ENCODE results near the gene RCN2. TPM values are rescaled to one million over a fixed set of nuclear protein-coding genes. Genes with fewer than 3 reads are reported as not detected.

RCN2 gene
- total RNA-seq, 4 donors from 2014 or later = 38.8 to 56.1 (median 50.2) TPM

DNA sequence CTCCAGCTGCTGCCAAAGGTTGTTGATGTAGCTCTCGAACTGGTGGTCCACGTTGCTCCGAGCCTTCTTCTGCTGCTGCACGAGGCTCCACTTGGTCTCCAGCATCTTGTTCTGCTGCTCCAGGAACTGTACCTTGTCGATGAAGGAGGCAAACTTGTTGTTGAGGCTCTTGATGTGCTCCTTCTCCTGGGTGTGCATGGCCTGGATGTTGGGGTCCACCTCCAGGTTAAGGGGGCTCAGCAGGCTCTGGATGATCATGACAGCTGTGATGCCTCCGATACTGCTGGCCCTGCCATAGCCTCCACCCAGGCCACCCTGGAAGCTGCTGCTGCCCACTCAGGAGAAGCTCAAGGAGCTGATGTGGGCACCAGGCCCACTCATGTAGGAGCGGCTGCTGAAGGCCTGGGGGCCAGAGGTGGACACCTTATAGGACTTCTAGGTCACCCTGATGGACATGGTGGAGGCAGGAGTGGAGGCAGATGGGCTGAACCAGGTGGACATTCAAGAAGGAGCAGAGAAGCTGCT is 48.5 kb downstream of the RCN2 start:
- TF ChIP-seq, protein P1, sequence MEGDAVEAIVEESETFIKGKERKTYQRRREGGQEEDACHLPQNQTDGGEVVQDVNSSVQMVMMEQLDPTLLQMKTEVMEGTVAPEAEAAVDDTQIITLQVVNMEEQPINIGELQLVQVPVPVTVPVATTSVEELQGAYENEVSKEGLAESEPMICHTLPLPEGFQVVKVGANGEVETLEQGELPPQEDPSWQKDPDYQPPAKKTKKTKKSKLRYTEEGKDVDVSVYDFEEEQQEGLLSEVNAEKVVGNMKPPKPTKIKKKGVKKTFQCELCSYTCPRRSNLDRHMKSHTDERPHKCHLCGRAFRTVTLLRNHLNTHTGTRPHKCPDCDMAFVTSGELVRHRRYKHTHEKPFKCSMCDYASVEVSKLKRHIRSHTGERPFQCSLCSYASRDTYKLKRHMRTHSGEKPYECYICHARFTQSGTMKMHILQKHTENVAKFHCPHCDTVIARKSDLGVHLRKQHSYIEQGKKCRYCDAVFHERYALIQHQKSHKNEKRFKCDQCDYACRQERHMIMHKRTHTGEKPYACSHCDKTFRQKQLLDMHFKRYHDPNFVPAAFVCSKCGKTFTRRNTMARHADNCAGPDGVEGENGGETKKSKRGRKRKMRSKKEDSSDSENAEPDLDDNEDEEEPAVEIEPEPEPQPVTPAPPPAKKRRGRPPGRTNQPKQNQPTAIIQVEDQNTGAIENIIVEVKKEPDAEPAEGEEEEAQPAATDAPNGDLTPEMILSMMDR (IDR thresholded peaks at IDR 0.05; ENCODE audit: low read depth) = no peak

DNA sequence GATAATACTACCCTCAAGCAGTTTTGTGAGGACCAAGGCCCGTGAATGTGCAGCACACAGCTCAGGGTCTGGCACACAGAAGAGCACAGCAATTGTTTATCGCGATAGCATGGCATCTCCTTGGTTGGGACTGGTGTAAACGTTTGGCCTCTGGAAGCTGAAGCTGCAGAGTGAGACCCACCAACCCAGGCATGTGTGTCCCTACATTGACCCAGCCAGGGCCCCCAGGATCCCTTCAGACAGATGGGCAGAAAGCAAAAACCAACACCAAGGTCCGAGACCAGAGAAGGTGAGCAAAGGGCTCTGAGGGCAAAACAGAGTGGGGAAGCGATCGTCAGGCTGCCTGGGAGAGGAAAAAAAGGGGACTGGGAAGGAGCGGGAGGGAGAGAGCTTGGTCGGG is 50.8 kb downstream of the RCN2 start:
- TF ChIP-seq, protein P1 (IDR thresholded peaks at IDR 0.05; ENCODE audit: low read depth) = no peak

DNA sequence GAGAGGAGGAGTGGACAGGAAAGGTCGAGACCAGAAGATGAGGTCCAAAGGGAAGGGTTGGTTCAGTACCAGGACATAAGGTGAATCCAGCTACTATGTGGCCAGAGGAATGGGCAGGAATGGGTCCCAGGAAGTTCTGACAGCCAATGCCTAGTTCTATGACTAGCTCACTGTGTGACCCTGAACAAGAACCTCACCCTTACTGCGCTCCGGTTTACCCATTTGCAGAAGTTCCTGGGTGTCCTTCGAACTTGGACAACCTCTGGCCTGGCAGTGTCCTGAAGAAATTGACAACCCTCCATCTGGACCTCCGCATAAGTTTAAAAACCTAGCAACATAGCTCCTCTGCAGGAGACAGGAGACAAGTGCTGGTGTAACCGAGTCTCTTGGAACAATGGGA is 51.2 kb downstream of the RCN2 start:
- TF ChIP-seq, protein P1 (IDR thresholded peaks at IDR 0.05; ENCODE audit: low read depth) = no peak

DNA sequence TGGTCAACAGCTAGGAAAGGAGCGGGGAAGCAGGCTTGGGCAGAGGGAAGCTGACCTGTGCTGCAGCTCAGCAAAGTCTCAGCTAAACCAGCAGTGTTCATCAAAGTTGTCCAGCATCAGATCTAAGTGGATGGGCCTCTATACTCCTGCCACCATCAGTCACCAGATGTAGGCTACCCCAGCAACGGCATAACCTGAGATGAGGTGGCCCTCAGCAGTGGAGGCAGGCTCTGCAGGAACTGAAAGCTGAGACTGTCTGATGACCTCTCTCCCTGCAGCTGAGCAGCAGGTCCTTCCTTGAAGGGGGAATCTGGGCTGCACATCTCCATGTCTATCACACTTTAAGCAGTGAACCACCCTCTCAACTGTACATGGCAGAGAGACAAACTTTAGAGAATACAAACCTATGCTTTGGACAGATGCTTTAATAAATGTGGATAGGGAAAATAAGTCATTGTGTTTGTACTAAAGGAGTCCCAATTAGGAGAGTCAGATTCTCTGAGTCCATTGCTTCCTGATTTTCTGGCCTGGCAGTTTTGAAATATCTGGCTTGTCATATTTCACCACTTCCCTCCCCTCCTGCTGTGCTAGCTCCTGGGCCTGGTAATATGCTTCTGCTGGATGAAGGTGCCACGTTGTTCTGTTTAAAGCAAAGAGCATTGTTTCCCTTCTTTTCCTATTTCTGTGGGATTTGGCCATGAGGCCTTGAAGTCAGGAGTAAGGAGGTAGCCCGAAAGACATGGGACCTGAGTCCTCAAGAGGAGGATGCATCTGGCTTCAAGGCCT is 52.2 kb downstream of the RCN2 start:
- TF ChIP-seq, protein P1 (IDR thresholded peaks at IDR 0.05; ENCODE audit: low read depth) = no peak

DNA sequence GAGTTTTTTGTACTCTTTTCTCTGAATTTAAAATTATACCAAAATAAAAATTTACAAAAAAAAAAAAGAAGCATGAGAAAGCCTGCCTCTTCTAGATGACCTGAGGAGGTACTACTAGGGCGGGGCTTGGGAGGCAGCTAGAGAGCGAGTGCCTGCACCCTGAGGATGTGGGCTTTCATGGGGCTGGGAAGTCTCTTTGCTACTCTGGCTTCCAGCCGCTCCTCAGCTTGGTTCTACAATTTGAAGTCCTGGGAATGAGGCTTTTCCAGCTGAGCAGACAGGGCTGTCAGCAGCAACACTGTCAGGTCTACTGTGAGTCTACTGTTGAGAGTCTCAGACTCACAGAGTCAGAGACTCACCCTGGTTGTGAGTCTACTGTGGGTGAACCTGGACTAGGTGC is 55.2 kb downstream of the RCN2 start:
- TF ChIP-seq, protein P1 (IDR thresholded peaks at IDR 0.05; ENCODE audit: low read depth) = no peak

DNA sequence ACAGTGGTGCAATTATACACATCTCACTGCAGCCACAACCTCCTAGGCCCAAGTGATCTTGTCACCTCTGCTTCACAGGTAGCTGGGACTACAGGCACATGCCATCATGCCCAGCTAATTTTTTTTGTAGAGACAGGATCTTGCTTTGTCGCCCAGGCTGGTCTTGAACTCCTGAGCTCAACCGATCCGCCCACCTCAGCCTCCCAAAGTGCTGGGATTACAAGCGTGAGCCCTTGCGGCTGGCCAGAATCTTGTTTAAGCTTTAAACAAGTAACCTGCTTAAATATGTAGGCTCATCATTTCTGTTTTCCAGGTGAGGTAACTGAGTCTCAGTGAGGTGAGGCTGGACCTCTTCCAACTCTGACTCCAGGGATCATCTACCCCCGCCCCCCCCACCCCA is 55.7 kb downstream of the RCN2 start:
- TF ChIP-seq, protein P1 (IDR thresholded peaks at IDR 0.05; ENCODE audit: low read depth) = no peak

DNA sequence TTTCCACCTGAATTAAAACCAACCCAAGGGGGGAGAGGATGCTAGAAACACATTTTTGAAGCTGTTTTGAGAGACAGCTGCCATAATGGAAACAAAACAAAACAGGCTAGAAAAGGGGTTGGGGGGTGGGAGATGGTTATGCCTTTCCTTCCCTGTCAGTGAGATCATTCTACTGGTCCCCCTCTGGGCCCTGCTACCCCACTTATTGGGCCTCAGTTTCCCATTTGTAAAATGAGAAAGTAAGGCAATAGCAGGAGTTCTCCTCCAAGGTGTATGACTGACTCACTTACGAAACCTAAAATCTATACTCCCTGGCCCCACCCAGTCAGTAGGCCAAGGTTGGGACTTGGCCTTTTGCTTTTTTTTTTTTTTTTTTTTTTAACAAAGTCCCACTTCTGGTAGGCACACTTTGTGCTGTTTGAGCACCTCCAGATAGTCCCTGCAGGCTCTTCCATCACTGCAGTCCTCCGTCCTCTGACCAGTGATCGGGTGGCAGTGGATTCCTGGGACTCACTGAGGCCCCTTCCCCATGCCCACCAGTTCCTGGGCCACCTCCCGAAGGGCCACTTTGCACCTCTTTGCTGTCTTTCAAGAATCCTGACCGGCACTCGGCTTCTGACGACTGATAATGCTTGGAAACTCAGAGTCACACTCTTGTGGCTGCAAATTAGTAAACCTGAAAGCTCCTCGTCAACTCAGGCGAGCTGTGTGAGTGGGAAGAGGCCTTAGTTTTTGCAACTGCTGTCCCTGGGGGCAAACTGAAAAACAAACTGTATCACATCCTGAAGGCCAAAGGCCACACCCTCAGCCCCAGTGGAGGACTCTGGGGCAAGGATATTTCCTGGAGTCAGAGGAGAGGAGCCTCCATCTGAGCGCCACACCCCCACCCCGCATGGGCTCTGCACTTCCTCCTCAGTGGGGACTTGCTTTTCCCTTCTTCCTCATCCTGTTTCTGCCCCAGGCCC is 56.6 kb downstream of the RCN2 start:
- TF ChIP-seq, protein P1 (IDR thresholded peaks at IDR 0.05; ENCODE audit: low read depth) = no peak
